IMR-90 (cell line): ENCODE measurements around the gene DCDC1. TPM values are rescaled to one million over a fixed set of nuclear protein-coding genes. Genes with fewer than 3 reads are reported as not detected.

ENCODE experiments used
- ATAC-seq: fragments of 200-7000 bp; cut with Tn5 transposase; 2 replicates; pipeline ENCODE4 v1.9.1; 2020; ENCODE audit warnings: low read depth, mild to moderate bottlenecking, moderate library complexity
- BruUV-seq: library from RNA; stranded (reverse); fragments of 400-500 nt; replicated peaks from 2 replicates; lab custom pipeline; 2021; lab: Mats Ljungman, UMichigan
- CTCF ChIA-PET: fragments of 300-600 bp; formaldehyde crosslinking; extraction: SDS; loops from one replicate; lab custom pipeline; 2021; ENCODE audit warnings: antibody characterized with exemption; lab: Yijun Ruan, JAX
- POLR2A ChIA-PET: fragments of 300-600 bp; sonication (Branson Sonifier 250); formaldehyde crosslinking; loops from one replicate; lab custom pipeline; 2022; ENCODE audit warnings: antibody characterized with exemption; ENCODE audit not compliant: unreplicated experiment; lab: Charles Lee
- DNase-seq: peaks from one replicate; pipeline ENCODE4 v3.0.0; 2013
- H2AFZ ChIP-seq: replicated peaks from 2 replicates; pipeline ENCODE3; 2013; ENCODE audit warnings: low read length, mild to moderate bottlenecking; ENCODE audit not compliant: poor library complexity
- H2AK5ac ChIP-seq: 2 replicates; pipeline ENCODE4 v1.6.1; 2013; ENCODE audit warnings: low read depth, low read length, inconsistent platforms
- H2AK9ac ChIP-seq: replicated peaks from 2 replicates; pipeline ENCODE3; 2013; ENCODE audit warnings: mild to moderate bottlenecking, low read depth, low read length, moderate library complexity; ENCODE audit not compliant: poor library complexity
- H2BK120ac ChIP-seq: 2 replicates; pipeline ENCODE4 v1.6.1; 2013; ENCODE audit warnings: low read depth, low read length, inconsistent platforms
- H2BK15ac ChIP-seq: 3 replicates; pipeline ENCODE4 v1.6.1; 2013; ENCODE audit warnings: low read depth, low read length, inconsistent platforms
- H2BK20ac ChIP-seq: 2 replicates; pipeline ENCODE4 v1.6.1; 2013; ENCODE audit warnings: low read depth, mild to moderate bottlenecking, inconsistent platforms, low read length, moderate library complexity
- H2BK5ac ChIP-seq: 2 replicates; pipeline ENCODE4 v1.6.1; 2013; ENCODE audit warnings: mild to moderate bottlenecking, low read depth, low read length, inconsistent platforms; ENCODE audit not compliant: poor library complexity, severe bottlenecking
- H3K14ac ChIP-seq: replicated peaks from 2 replicates; pipeline ENCODE4 v1.6.1; 2013; ENCODE audit warnings: low read depth, low read length, inconsistent platforms
- H3K18ac ChIP-seq: 2 replicates; pipeline ENCODE4 v1.6.1; 2013; ENCODE audit warnings: low read depth, low read length, control low read depth
- H3K23ac ChIP-seq: 2 replicates; pipeline ENCODE4 v1.6.1; 2013; ENCODE audit warnings: low read depth, low read length, inconsistent platforms
- H3K27ac ChIP-seq: 2 replicates; pipeline ENCODE4 v1.5.1; 2013; ENCODE audit warnings: mild to moderate bottlenecking, control low read depth, low read length; ENCODE audit not compliant: insufficient read depth
- H3K27me3 ChIP-seq: 2 replicates; pipeline ENCODE4 v1.6.1; 2013; ENCODE audit warnings: low read length; ENCODE audit not compliant: control insufficient read depth, insufficient read depth
- H3K36me3 ChIP-seq: 2 replicates; pipeline ENCODE4 v1.6.1; 2013; ENCODE audit warnings: low read length, mixed read lengths; ENCODE audit not compliant: control insufficient read depth, insufficient read depth
- H3K4ac ChIP-seq: 2 replicates; pipeline ENCODE4 v1.6.1; 2013; ENCODE audit warnings: low read depth, low read length, inconsistent platforms
- H3K4me1 ChIP-seq: 2 replicates; pipeline ENCODE4 v1.6.1; 2013; ENCODE audit warnings: low read length, mixed read lengths; ENCODE audit not compliant: control insufficient read depth, insufficient read depth
- H3K4me2 ChIP-seq: 2 replicates; pipeline ENCODE4 v1.6.1; 2013; ENCODE audit warnings: low read depth, mild to moderate bottlenecking, control low read depth, low read length, moderate library complexity
- H3K4me3 ChIP-seq: 2 replicates; pipeline ENCODE4 v1.5.1; 2013; ENCODE audit warnings: low read depth, mild to moderate bottlenecking, control low read depth, low read length, moderate library complexity; ENCODE audit not compliant: insufficient read depth
- H3K56ac ChIP-seq: 2 replicates; pipeline ENCODE4 v1.6.1; 2013; ENCODE audit warnings: low read length, inconsistent platforms; ENCODE audit not compliant: insufficient read depth; ENCODE audit errors: extremely low read depth
- H3K79me1 ChIP-seq, 2 experiments: 2 replicates each; pipeline ENCODE4 v1.6.1; 2013; ENCODE audit warnings: low read length in 2 of 2, inconsistent platforms in 1 of 2, low read depth in 1 of 2
- H3K9ac ChIP-seq: 2 replicates; pipeline ENCODE4 v1.6.1; 2013; ENCODE audit warnings: low read depth, low read length, control low read depth
- H3K9me1 ChIP-seq: 2 replicates; pipeline ENCODE4 v1.6.1; 2013; ENCODE audit warnings: low read length, inconsistent platforms; ENCODE audit not compliant: insufficient read depth
- H3K9me3 ChIP-seq: 2 replicates; pipeline ENCODE4 v1.6.1; 2013; ENCODE audit warnings: low read length; ENCODE audit not compliant: control insufficient read depth, insufficient read depth
- H4K20me1 ChIP-seq: 2 replicates; pipeline ENCODE4 v1.6.1; 2013; ENCODE audit warnings: low read length, inconsistent platforms; ENCODE audit not compliant: insufficient read depth
- H4K5ac ChIP-seq: 2 replicates; pipeline ENCODE4 v1.6.1; 2013; ENCODE audit warnings: mild to moderate bottlenecking, low read depth, low read length, control low read depth
- H4K8ac ChIP-seq, 2 experiments: 2 replicates each; pipeline ENCODE4 v1.6.1; 2013; ENCODE audit warnings: low read depth in 2 of 2, low read length in 2 of 2, control low read depth in 1 of 2, inconsistent platforms in 1 of 2
- H4K91ac ChIP-seq: 2 replicates; pipeline ENCODE4 v1.6.1; 2013; ENCODE audit warnings: low read depth, low read length, inconsistent platforms; ENCODE audit not compliant: insufficient read depth
- BHLHE40 ChIP-seq: fragments of 150-350 bp; IDR thresholded peaks from 2 replicates; pipeline ENCODE4 v1.6.1; 2016; ENCODE audit warnings: mild to moderate bottlenecking, low read depth, low read length
- CEBPB ChIP-seq: IDR thresholded peaks from 2 replicates; pipeline ENCODE4 v1.6.1; 2012; ENCODE audit warnings: low read depth, low read length, improper control_type of control experiment
- CHD1 ChIP-seq: IDR thresholded peaks from 2 replicates; pipeline ENCODE4 v1.6.1; 2012; ENCODE audit warnings: low read depth, low read length, improper control_type of control experiment
- CTCF ChIP-seq: conservative IDR thresholded peaks from 2 replicates; pipeline ENCODE4 v1.5.1; 2012; ENCODE audit warnings: mild to moderate bottlenecking, low read depth, low read length, improper control_type of control experiment
- ELK1 ChIP-seq: fragments of 150-350 bp; IDR thresholded peaks from 2 replicates; pipeline ENCODE4 v1.6.1; 2016; ENCODE audit warnings: low read depth, mild to moderate bottlenecking, low read length, moderate library complexity, borderline replicate concordance
- FOS ChIP-seq: fragments of 150-350 bp; IDR thresholded peaks from 2 replicates; pipeline ENCODE4 v1.6.1; 2016; ENCODE audit warnings: low read depth, low read length
- MAFK ChIP-seq: IDR thresholded peaks from 2 replicates; pipeline ENCODE4 v1.6.1; 2012; ENCODE audit warnings: low read depth, low read length, improper control_type of control experiment
- MAZ ChIP-seq: IDR thresholded peaks from 2 replicates; pipeline ENCODE4 v1.6.1; 2012; ENCODE audit warnings: low read depth, mild to moderate bottlenecking, low read length, improper control_type of control experiment, moderate library complexity, borderline replicate concordance
- MXI1 ChIP-seq: IDR thresholded peaks from 2 replicates; pipeline ENCODE4 v1.6.1; 2012; ENCODE audit warnings: low read depth, mild to moderate bottlenecking, low read length, moderate library complexity, borderline replicate concordance
- NFE2L2 ChIP-seq: fragments of 150-350 bp; IDR thresholded peaks from 2 replicates; pipeline ENCODE4 v1.6.1; 2016; ENCODE audit warnings: low read depth, mild to moderate bottlenecking, low read length
- POLR2A ChIP-seq: IDR thresholded peaks from 2 replicates; pipeline ENCODE4 v1.6.1; 2012; ENCODE audit warnings: mild to moderate bottlenecking, low read depth, low read length
- RAD21 ChIP-seq: IDR thresholded peaks from 2 replicates; pipeline ENCODE4 v1.6.1; 2012; ENCODE audit warnings: low read length, improper control_type of control experiment
- RCOR1 ChIP-seq: IDR thresholded peaks from 2 replicates; pipeline ENCODE4 v1.6.1; 2012; ENCODE audit warnings: mild to moderate bottlenecking, low read length, improper control_type of control experiment; ENCODE audit not compliant: insufficient replicate concordance
- RFX5 ChIP-seq: IDR thresholded peaks from 2 replicates; pipeline ENCODE4 v1.8.0; 2012; ENCODE audit warnings: low read depth, mild to moderate bottlenecking, low read length, moderate library complexity
- SMC3 ChIP-seq: fragments of 150-350 bp; IDR thresholded peaks from 2 replicates; pipeline ENCODE4 v1.6.1; 2016; ENCODE audit warnings: low read depth, mild to moderate bottlenecking, antibody characterized with exemption, low read length, moderate library complexity
- USF2 ChIP-seq: fragments of 150-350 bp; IDR thresholded peaks from 2 replicates; pipeline ENCODE4 v1.6.1; 2017; ENCODE audit warnings: mild to moderate bottlenecking, antibody characterized with exemption, low read length, low read depth
- WGBS, 2 experiments: methylation state at CpG; one replicate each; pipeline versions ENCODE4 v1.1.5 to v1.1.7; 2013; ENCODE audit warnings: missing lambda C conversion rate in 2 of 2; ENCODE audit not compliant: insufficient read length in 1 of 2; ENCODE audit errors: extremely low coverage in 2 of 2; 5-methylcytosine and 5-hydroxymethylcytosine counted together
- dilution Hi-C: fragments of 300-500 bp; cut with HindIII; formaldehyde crosslinking; loops from one replicate; pipeline ENCODE4 v1.14.3; 2018; ENCODE audit warnings: low sequenced_read_pairs; ENCODE audit not compliant: unreplicated experiment
- in situ Hi-C: fragments of 300-500 bp; cut with MboI; formaldehyde crosslinking; loops from 3 replicates; pipeline ENCODE4 v1.14.3; 2019; ENCODE audit warnings: low sequenced_read_pairs, inconsistent platforms, mixed read lengths
- intact Hi-C: fragments of 100-400 bp; cut with micrococcal nuclease; formaldehyde crosslinking; loops from 2 replicates; pipeline ENCODE4 v1.10.0; 2022
- polyA plus RNA-seq, 3 experiments: library from polyadenylated mRNA; depleted of rRNA; stranded (reverse); fragments of >200 nt; gene quantifications; 2 replicates each; pipeline ENCODE4 v1.2.3, GENCODE V29; 2012; ENCODE audit warnings: low replicate concordance in 1 of 3
- total RNA-seq: library from RNA; depleted of rRNA; stranded (reverse); fragments of >200 nt; gene quantifications from 2 replicates; pipeline ENCODE4 v1.2.3, GENCODE V29; 2012

The DCDC1 gene
- total and polyA plus RNA-seq, 2 of the 4 experiments (the other 2 are of a cell fraction): not detected

GRCh38 chr11:30876663-30877396 lies 492.7 kb downstream of the DCDC1 start:
- no TSS peak for BruUV-seq
- H2AFZ ChIP-seq: no peak overlapping the region
- H3K4me3 ChIP-seq: no peak overlapping the region
- H4K8ac ChIP-seq: no peak overlapping the region
- H3K27ac ChIP-seq: no peak overlapping the region
- no peak overlapping the region for H2BK15ac ChIP-seq
- H3K4me1 ChIP-seq: no peaks in the 10 kb centered on the region
- H3K56ac ChIP-seq: no peak overlapping the region
- DNase-seq: no peak
- no peak overlapping the region for H2BK5ac ChIP-seq
- no peaks in the 10 kb centered on the region for H3K27me3 ChIP-seq
- H3K36me3 ChIP-seq: no peaks in the 10 kb centered on the region
- no peak overlapping the region for H3K18ac ChIP-seq
- H3K79me1 ChIP-seq: no peaks in the 10 kb centered on the region
- no peak overlapping the region for H3K4ac ChIP-seq
- TF ChIP-seq SMC3 (no peak), USF2 (no peak), RCOR1 (no peak), MXI1 (no peak), NFE2L2 (no peak), POLR2A (no peak), CTCF (no peak), CHD1 (no peak), CEBPB (no peak), RFX5 (no peak), ELK1 (no peak), MAFK (no peak), MAZ (no peak), BHLHE40 (no peak), FOS (no peak), RAD21 (no peak)
- H3K9me1 ChIP-seq: no peaks in the 10 kb centered on the region
- dilution Hi-C loops: no loop called here
- CTCF ChIA-PET: no interaction called here
- H3K9me3 ChIP-seq: no peaks in the 10 kb centered on the region
- no CpG with 5 or more reads among the region's 2 CpGs for WGBS, 2 experiments
- H4K20me1 ChIP-seq: no peaks in the 10 kb centered on the region
- H3K14ac ChIP-seq: no peak overlapping the region
- POLR2A ChIA-PET: no interaction called here
- no peak overlapping the region for H3K9ac ChIP-seq
- H4K5ac ChIP-seq: no peak overlapping the region
- no peak overlapping the region for H3K4me2 ChIP-seq
- no peak overlapping the region for H2BK120ac ChIP-seq
- H2BK20ac ChIP-seq: no peak overlapping the region
- H3K23ac ChIP-seq: no peak overlapping the region
- intact Hi-C loops: no loop called here
- H2AK9ac ChIP-seq: no peak overlapping the region
- in situ Hi-C loops: no loop called here
- no peak overlapping the region for H4K91ac ChIP-seq
- ATAC-seq: no peak
- H2AK5ac ChIP-seq: no peak overlapping the region
